Measurements from ENCODE around the gene GPR153.
A peak's percentile ranks its signal among the peaks of the same experiment; 100 is the strongest.

Gene GPR153

DNA sequence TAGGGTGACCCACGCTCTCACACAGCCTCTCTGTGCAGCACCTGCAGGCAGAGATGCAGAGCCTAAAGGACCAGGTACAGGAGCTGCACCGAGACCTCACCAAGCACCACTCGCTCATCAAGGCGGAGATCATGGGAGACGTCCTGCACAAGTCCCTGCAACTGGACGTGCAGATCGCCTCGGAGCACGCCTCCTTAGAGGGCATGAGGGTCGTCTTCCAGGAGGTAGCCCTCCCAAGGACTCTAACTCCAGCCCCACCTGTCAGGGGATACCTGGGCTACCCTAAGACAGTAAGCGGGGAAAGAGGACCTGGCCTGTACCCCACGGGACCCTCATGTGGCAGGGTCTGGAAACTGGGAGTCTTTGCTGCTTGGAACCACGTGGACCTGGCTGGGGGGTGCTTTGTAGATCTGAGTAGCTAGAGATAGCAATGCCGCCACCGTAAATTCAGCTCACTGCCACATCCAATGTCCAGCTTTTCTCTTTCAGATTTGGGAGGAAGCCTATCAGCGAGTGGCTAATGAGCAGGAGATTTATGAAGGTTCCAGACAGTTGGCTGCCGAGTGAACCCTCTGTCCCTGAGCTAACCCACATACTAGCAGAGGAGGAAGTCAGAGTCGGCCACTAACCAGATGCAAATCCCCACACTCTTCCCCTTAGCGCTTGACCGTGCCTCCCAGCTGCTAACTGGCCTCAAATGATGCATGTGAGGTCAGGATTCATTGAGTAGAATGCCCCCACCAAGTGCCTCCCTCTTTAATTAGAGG, 48.5 kb downstream of the GPR153 start:
- no peak overlapping the region for H3K18ac ChIP-seq (ENCODE audit: low read length)
- no peak overlapping the region for H3K9ac ChIP-seq (ENCODE audit: low read length)
- no peak overlapping the region for H3K23ac ChIP-seq (ENCODE audit: low read length)
- H2BK5ac ChIP-seq (ENCODE audit: low read depth, low read length, poor library complexity): no peak overlapping the region
- H3K14ac ChIP-seq (ENCODE audit: low read length): no peak overlapping the region
- no peak for DNase-seq
- no peak overlapping the region for H2BK12ac ChIP-seq (ENCODE audit: low read length)
- peaks cover 0 to 4% of the 10 kb centered on the region in 2 experiments for H3K36me3 ChIP-seq (ENCODE audit: control insufficient read depth in 1 of 2, insufficient read depth in 2 of 2, low read length in 2 of 2)
- H4K91ac ChIP-seq (ENCODE audit: low read depth, low read length): no peak overlapping the region
- no peak overlapping the region for H2AK5ac ChIP-seq (ENCODE audit: low read length)
- H3K4me2 ChIP-seq (ENCODE audit: low read length): no peak overlapping the region
- H2AFZ ChIP-seq (ENCODE audit: insufficient read depth, low read length, poor library complexity): no peak overlapping the region
- no peak overlapping the region for H3K27ac ChIP-seq (ENCODE audit: low read depth, low read length)
- no CpG with 5 or more reads among the region's 20 CpGs for WGBS (ENCODE audit: extremely low coverage, insufficient coverage, insufficient read length)
- peaks cover 13% of the 10 kb centered on the region for H3K9me3 ChIP-seq (ENCODE audit: insufficient read depth, low read depth, low read length)
- H3K4me3 ChIP-seq (ENCODE audit: low read depth, low read length): no peak overlapping the region
- H3K27me3 ChIP-seq (ENCODE audit: insufficient read depth, low read length): peaks cover 6% of the 10 kb centered on the region
- no peak overlapping the region for H3K4ac ChIP-seq (ENCODE audit: low read depth, low read length)
- no peak overlapping the region for H4K8ac ChIP-seq (ENCODE audit: low read depth, low read length)
- H4K12ac ChIP-seq (ENCODE audit: low read depth, low read length): no peak overlapping the region
- no peaks in the 10 kb centered on the region for H3K79me2 ChIP-seq (ENCODE audit: control insufficient read depth, insufficient read depth, low read length, poor library complexity)
- H3K79me1 ChIP-seq (ENCODE audit: low read length): no peaks in the 10 kb centered on the region
- H3K4me1 ChIP-seq (ENCODE audit: control insufficient read depth in 1 of 2, insufficient read depth in 2 of 2, low read length in 2 of 2): peaks cover 8 to 10% of the 10 kb centered on the region in 2 experiments
- no peak overlapping the region for H2BK120ac ChIP-seq (ENCODE audit: insufficient read depth, low read length, poor library complexity)

- H3K23ac ChIP-seq (ENCODE audit: low read length): no peak overlapping the region
- H2BK12ac ChIP-seq (ENCODE audit: low read length): no peak overlapping the region
- WGBS (ENCODE audit: extremely low coverage, insufficient coverage, insufficient read length): no CpG with 5 or more reads among the region's 16 CpGs
- H3K18ac ChIP-seq (ENCODE audit: low read length): no peak overlapping the region
- no peak overlapping the region for H3K9ac ChIP-seq (ENCODE audit: low read length)
- peaks cover 8 to 10% of the 10 kb centered on the region in 2 experiments for H3K4me1 ChIP-seq (ENCODE audit: control insufficient read depth in 1 of 2, insufficient read depth in 2 of 2, low read length in 2 of 2)
- no peak overlapping the region for H4K8ac ChIP-seq (ENCODE audit: low read depth, low read length)
- H3K27me3 ChIP-seq (ENCODE audit: insufficient read depth, low read length): peaks cover 11% of the 10 kb centered on the region
- no peak overlapping the region for H2AFZ ChIP-seq (ENCODE audit: insufficient read depth, low read length, poor library complexity)
- peaks cover 15% of the 10 kb centered on the region for H3K9me3 ChIP-seq (ENCODE audit: insufficient read depth, low read depth, low read length)
- no peaks in the 10 kb centered on the region for H3K79me1 ChIP-seq (ENCODE audit: low read length)
- no peak overlapping the region for H2BK120ac ChIP-seq (ENCODE audit: insufficient read depth, low read length, poor library complexity)
- H3K27ac ChIP-seq (ENCODE audit: low read depth, low read length): no peak overlapping the region
- H4K12ac ChIP-seq (ENCODE audit: low read depth, low read length): no peak overlapping the region
- peaks cover 0 to 4% of the 10 kb centered on the region in 2 experiments for H3K36me3 ChIP-seq (ENCODE audit: control insufficient read depth in 1 of 2, insufficient read depth in 2 of 2, low read length in 2 of 2)
- H2AK5ac ChIP-seq (ENCODE audit: low read length): no peak overlapping the region
- H3K79me2 ChIP-seq (ENCODE audit: control insufficient read depth, insufficient read depth, low read length, poor library complexity): no peaks in the 10 kb centered on the region
- H3K4ac ChIP-seq (ENCODE audit: low read depth, low read length): no peak overlapping the region
- no peak overlapping the region for H3K14ac ChIP-seq (ENCODE audit: low read length)
- no peak overlapping the region for H4K91ac ChIP-seq (ENCODE audit: low read depth, low read length)
- no peak overlapping the region for H3K4me2 ChIP-seq (ENCODE audit: low read length)
- no peak overlapping the region for H2BK5ac ChIP-seq (ENCODE audit: low read depth, low read length, poor library complexity)
- DNase-seq: no peak
- H3K4me3 ChIP-seq (ENCODE audit: low read depth, low read length): no peak overlapping the region
These were observed 49.2 kb downstream of the GPR153 start for GRCh38 chr1:6211731-6212130.

DNA sequence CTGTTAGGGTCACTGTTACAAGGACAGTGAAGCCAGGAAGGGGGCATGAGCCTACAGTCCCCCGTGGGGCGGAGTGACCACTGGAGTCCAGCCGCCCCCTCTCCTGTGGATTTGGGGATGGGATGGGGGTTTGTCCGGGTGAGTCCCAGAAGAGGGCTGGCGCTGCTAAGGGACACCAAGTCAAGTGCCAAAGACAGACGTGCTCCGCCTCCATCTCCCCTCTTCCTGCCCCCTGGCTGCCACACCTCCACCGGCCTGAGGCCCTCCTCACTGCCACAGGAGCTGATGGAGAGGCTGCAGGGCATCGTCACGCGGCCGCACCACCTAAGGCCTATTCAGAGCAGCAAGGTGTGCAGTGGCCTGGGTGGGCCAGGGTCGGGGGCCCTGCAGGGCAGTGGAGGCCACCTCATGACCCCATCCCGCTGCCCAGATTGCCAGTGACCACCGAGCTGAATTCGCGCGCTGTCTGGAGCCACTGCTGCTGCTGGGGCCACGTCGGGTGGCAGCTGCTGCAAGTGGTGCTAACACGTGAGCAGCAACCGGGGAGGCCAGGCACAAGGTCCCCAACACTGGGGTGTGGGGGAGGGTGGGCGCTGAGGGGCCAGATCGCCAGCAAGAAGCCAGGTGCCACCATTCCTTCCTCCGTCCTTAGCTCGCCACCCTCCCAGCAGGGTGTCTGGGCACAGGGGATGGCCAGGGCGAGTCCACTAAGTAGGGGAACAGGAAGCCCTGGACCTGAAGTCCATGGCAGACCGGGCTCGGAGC, 50.1 kb downstream of the GPR153 start:
- no peak overlapping the region for H4K91ac ChIP-seq (ENCODE audit: low read depth, low read length)
- no peak overlapping the region for H2AFZ ChIP-seq (ENCODE audit: insufficient read depth, low read length, poor library complexity)
- no peak overlapping the region for H3K9ac ChIP-seq (ENCODE audit: low read length)
- no peak overlapping the region for H3K27ac ChIP-seq (ENCODE audit: low read depth, low read length)
- no CpG with 5 or more reads among the region's 29 CpGs for WGBS (ENCODE audit: extremely low coverage, insufficient coverage, insufficient read length)
- H3K4me3 ChIP-seq (ENCODE audit: low read depth, low read length): no peak overlapping the region
- H3K9me3 ChIP-seq (ENCODE audit: insufficient read depth, low read depth, low read length): peaks cover 16% of the 10 kb centered on the region
- H2BK12ac ChIP-seq (ENCODE audit: low read length): no peak overlapping the region
- no peak overlapping the region for H3K4ac ChIP-seq (ENCODE audit: low read depth, low read length)
- no peak overlapping the region for H3K23ac ChIP-seq (ENCODE audit: low read length)
- H2AK5ac ChIP-seq (ENCODE audit: low read length): no peak overlapping the region
- no peak overlapping the region for H4K12ac ChIP-seq (ENCODE audit: low read depth, low read length)
- no peak overlapping the region for H3K4me2 ChIP-seq (ENCODE audit: low read length)
- H3K4me1 ChIP-seq (ENCODE audit: control insufficient read depth in 1 of 2, insufficient read depth in 2 of 2, low read length in 2 of 2): peaks cover 8 to 16% of the 10 kb centered on the region in 2 experiments
- H2BK5ac ChIP-seq (ENCODE audit: low read depth, low read length, poor library complexity): no peak overlapping the region
- no peak for DNase-seq
- no peak overlapping the region for H3K18ac ChIP-seq (ENCODE audit: low read length)
- H2BK120ac ChIP-seq (ENCODE audit: insufficient read depth, low read length, poor library complexity): no peak overlapping the region
- H3K79me1 ChIP-seq (ENCODE audit: low read length): peaks cover 1% of the 10 kb centered on the region
- H3K27me3 ChIP-seq (ENCODE audit: insufficient read depth, low read length): peaks cover 18% of the 10 kb centered on the region
- H4K8ac ChIP-seq (ENCODE audit: low read depth, low read length): no peak overlapping the region
- H3K79me2 ChIP-seq (ENCODE audit: control insufficient read depth, insufficient read depth, low read length, poor library complexity): no peaks in the 10 kb centered on the region
- H3K14ac ChIP-seq (ENCODE audit: low read length): no peak overlapping the region
- H3K36me3 ChIP-seq (ENCODE audit: control insufficient read depth in 1 of 2, insufficient read depth in 2 of 2, low read length in 2 of 2): peaks cover 0 to 4% of the 10 kb centered on the region in 2 experiments

DNA sequence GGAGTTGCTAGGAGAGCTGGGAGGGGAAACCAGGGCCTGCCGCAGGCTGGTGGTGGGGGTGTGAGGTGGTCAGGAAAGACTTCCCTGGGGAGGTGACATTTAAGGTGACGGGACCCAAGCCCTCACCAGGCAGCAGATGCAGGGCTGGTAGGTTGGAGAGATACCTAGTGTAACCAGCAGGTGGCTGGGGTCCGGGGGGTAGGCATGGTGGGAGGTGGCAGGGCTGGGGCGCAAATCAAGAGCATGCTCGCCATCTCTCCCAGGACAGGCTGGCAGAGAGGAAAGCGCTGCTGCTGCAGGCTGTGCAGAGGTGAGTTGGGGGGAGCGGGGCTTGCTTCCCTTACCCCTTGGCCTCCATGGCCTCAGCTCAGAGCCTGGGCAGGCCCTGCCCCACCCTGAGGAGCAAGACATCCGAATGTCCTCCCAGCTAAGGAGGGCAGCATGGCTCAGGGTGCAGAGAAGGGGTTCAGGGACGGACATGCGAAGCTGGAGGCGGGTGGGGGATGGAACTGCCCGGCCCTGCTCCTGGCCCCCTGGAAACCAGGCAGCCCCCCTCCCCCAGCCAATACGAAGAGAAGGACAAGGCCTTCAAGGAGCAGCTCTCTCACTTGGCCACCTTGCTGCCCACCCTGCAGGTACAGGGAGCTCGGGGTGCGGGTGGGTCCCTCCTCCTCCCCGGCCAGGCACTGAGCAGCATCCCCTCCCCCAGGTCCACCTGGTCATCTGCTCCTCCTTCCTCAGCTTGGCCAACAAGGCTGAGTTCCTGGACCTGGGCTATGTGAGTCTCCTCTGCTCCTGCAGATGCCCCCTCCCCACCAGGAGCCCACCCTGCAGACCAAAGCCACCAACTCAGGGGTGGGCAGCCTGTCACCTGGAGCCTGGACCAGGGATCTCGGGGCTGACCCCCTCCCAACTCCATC, 51.0 kb downstream of the GPR153 start:
- Histone ChIP-seq H3K4me3 (ENCODE audit: low read depth, low read length) (no peak overlapping the region), H2AK5ac (ENCODE audit: low read length) (no peak overlapping the region), H3K79me1 (ENCODE audit: low read length) (peaks cover 5% of the 10 kb centered on the region), H4K12ac (ENCODE audit: low read depth, low read length) (no peak overlapping the region), H3K9ac (ENCODE audit: low read length) (no peak overlapping the region), H2BK5ac (ENCODE audit: low read depth, low read length, poor library complexity) (no peak overlapping the region), H3K14ac (ENCODE audit: low read length) (no peak overlapping the region), H3K18ac (ENCODE audit: low read length) (no peak overlapping the region), H3K4me2 (ENCODE audit: low read length) (peak overlapping the region; percentile 65), H2BK12ac (ENCODE audit: low read length) (no peak overlapping the region), H3K36me3 (ENCODE audit: control insufficient read depth in 1 of 2, insufficient read depth in 2 of 2, low read length in 2 of 2) (peaks cover 0 to 4% of the 10 kb centered on the region in 2 experiments), H3K79me2 (ENCODE audit: control insufficient read depth, insufficient read depth, low read length, poor library complexity) (peaks cover 2% of the 10 kb centered on the region), H3K27ac (ENCODE audit: low read depth, low read length) (no peak overlapping the region), H3K27me3 (ENCODE audit: insufficient read depth, low read length) (peaks cover 18% of the 10 kb centered on the region), H3K23ac (ENCODE audit: low read length) (no peak overlapping the region), H3K4me1 (ENCODE audit: control insufficient read depth in 1 of 2, insufficient read depth in 2 of 2, low read length in 2 of 2) (peaks cover 11 to 20% of the 10 kb centered on the region in 2 experiments), H3K4ac (ENCODE audit: low read depth, low read length) (no peak overlapping the region), H4K91ac (ENCODE audit: low read depth, low read length) (no peak overlapping the region), H2BK120ac (ENCODE audit: insufficient read depth, low read length, poor library complexity) (no peak overlapping the region), H4K8ac (ENCODE audit: low read depth, low read length) (no peak overlapping the region), H3K9me3 (ENCODE audit: insufficient read depth, low read depth, low read length) (peaks cover 18% of the 10 kb centered on the region), H2AFZ (ENCODE audit: insufficient read depth, low read length, poor library complexity) (no peak overlapping the region)
- no CpG with 5 or more reads among the region's 17 CpGs for WGBS (ENCODE audit: extremely low coverage, insufficient coverage, insufficient read length)
- DNase-seq: no peak
